Measurements from ENCODE around the gene LMAN2L.

DNA sequence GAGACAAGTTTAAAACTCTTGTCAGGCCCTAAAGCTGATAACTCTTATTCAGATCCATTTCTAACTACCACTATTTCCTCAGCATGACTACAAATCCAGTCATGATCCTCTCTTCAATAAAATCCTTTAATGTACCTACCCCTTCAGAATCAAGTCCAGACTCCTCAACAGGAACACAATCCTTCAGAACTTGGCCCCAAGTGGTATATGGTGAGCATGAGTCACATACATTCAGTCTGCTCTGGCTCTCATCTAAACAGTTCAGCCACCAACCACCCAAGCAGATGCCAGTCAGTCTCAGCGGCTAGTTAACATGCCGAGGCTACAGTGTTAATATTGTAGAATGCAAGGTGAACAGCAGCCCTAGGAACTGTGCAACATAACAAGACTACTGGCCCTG is 9.7 kb downstream of the LMAN2L start:
- no peak for TF ChIP-seq EZH2 (IDR thresholded peaks at IDR 0.05; ENCODE audit: low read length, missing control alignments)
- TF ChIP-seq, protein P1, sequence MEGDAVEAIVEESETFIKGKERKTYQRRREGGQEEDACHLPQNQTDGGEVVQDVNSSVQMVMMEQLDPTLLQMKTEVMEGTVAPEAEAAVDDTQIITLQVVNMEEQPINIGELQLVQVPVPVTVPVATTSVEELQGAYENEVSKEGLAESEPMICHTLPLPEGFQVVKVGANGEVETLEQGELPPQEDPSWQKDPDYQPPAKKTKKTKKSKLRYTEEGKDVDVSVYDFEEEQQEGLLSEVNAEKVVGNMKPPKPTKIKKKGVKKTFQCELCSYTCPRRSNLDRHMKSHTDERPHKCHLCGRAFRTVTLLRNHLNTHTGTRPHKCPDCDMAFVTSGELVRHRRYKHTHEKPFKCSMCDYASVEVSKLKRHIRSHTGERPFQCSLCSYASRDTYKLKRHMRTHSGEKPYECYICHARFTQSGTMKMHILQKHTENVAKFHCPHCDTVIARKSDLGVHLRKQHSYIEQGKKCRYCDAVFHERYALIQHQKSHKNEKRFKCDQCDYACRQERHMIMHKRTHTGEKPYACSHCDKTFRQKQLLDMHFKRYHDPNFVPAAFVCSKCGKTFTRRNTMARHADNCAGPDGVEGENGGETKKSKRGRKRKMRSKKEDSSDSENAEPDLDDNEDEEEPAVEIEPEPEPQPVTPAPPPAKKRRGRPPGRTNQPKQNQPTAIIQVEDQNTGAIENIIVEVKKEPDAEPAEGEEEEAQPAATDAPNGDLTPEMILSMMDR (conservative IDR thresholded peaks at IDR 0.05 in 1 of 2, IDR thresholded peaks at IDR 0.05 in 1 of 2; ENCODE audit: low read depth in 1 of 2, low read length in 2 of 2), result no peak
